ENCODE results near the gene RBBP5. TPM values are rescaled to one million over a fixed set of nuclear protein-coding genes. Genes with fewer than 3 reads are reported as not detected.

RBBP5 gene
- total RNA-seq, 4 donors from 2014 or later = 4.9 to 33.7 (median 24.7) TPM

DNA sequence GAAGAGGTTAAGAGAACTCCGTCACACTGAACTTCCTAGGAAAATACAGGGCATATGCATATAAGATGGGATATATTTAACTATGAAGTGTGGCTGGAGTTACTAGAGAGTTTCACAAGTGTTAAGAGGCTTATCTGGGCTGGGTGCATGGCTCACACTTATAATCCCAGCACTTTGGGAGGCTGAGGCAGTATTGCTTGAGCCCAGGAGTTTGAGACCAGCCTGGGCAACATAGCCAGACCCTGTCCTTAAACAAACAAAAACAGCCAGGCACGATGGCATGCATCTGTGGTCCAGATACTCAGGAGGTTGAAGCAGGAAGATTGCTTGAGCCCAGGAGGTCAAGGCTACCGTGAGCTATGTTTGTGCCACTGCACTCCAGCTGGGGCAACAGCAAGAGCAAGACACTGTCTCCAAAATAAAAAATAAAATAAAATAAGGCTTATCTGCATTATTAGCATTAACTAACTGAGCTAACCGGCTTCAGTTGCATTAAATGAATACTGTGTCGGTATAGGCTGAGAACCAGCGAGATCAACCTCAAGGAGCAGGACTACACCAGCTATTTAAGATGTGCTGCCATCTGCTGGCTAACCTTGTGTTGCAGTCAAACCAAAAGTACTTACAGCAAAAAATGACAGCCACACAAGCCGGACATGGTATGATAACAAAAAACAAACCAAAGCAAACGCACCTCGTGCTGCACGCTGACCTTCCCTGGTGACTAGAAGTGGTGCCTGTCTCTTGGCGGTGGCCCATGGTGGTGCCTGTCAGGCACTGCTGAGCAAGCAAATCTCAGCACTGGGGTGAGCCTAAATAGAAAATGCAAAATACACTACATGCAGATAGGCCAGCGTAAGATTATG is 19.7 kb upstream of the RBBP5 start:
- peak overlapping the region in 1 of 2 donors; percentile 25 for H3K27ac ChIP-seq
- no peaks in the 10 kb centered on the region for H3K36me3 ChIP-seq
- intact Hi-C loops (cut with DNase I; ENCODE audit: low total_unique reads) = no loop called here
- DNase-seq = peak; percentile 61 to 77
- no peaks in the 10 kb centered on the region for H3K4me1 ChIP-seq
- no peaks in the 10 kb centered on the region for H3K27me3 ChIP-seq
- TF ChIP-seq POLR2A (IDR thresholded peaks at IDR 0.05) = no peak
- TF ChIP-seq, protein P1, sequence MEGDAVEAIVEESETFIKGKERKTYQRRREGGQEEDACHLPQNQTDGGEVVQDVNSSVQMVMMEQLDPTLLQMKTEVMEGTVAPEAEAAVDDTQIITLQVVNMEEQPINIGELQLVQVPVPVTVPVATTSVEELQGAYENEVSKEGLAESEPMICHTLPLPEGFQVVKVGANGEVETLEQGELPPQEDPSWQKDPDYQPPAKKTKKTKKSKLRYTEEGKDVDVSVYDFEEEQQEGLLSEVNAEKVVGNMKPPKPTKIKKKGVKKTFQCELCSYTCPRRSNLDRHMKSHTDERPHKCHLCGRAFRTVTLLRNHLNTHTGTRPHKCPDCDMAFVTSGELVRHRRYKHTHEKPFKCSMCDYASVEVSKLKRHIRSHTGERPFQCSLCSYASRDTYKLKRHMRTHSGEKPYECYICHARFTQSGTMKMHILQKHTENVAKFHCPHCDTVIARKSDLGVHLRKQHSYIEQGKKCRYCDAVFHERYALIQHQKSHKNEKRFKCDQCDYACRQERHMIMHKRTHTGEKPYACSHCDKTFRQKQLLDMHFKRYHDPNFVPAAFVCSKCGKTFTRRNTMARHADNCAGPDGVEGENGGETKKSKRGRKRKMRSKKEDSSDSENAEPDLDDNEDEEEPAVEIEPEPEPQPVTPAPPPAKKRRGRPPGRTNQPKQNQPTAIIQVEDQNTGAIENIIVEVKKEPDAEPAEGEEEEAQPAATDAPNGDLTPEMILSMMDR (IDR thresholded peaks at IDR 0.05) = peak; percentile 66 to 75 (median 72)
- no peak overlapping the region for H3K4me3 ChIP-seq
- H3K9me3 ChIP-seq = no peaks in the 10 kb centered on the region

DNA sequence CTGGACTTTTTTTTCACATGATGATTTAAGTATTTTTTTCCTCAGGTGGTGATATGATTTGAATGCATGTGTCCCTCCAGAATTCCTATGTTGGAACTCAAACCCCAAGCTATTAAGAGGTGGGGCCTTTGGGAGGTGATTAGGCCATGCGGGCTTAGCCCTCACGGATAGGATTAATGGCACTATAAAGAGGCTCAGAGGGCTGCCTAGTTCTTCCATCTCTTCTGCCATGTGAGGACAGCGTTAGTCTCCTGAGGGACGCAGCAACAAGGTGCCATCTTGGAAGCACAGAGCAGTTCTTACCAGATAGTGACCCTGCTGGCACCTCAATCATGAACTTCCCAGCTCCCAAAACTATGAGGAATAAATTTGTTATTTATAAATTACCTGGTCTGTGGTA is 18.3 kb upstream of the RBBP5 start:
- TF ChIP-seq, protein P1 (IDR thresholded peaks at IDR 0.05) = no peak
- no peak for TF ChIP-seq POLR2A (IDR thresholded peaks at IDR 0.05)
- Histone ChIP-seq H3K36me3 (no peaks in the 10 kb centered on the region), H3K27ac (no peak overlapping the region), H3K27me3 (no peaks in the 10 kb centered on the region), H3K9me3 (no peaks in the 10 kb centered on the region), H3K4me3 (no peak overlapping the region), H3K4me1 (no peaks in the 10 kb centered on the region)
- DNase-seq = no peak
- intact Hi-C loops (cut with DNase I; ENCODE audit: low total_unique reads) = no loop called here

DNA sequence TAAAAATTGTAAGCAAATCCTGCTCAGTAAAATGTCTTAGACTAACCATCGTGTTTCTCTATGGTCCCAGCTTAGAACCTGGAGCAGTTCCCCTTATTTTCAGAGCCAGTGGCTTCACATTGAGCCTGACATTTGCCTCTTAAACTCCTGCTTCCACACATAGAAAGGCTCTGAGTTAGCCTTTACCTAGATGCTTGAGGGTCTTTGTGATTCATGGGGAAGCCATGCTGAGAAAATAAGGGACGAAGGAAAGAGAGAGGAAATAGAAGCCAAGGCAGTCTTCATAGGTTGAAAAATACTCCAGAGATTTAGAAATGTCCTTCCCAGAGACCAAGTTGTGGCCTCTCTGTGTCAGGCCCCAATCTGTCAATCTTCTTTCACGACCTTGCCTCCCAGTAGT is 16.1 kb upstream of the RBBP5 start:
- intact Hi-C loops (cut with DNase I; ENCODE audit: low total_unique reads) = no loop called here

DNA sequence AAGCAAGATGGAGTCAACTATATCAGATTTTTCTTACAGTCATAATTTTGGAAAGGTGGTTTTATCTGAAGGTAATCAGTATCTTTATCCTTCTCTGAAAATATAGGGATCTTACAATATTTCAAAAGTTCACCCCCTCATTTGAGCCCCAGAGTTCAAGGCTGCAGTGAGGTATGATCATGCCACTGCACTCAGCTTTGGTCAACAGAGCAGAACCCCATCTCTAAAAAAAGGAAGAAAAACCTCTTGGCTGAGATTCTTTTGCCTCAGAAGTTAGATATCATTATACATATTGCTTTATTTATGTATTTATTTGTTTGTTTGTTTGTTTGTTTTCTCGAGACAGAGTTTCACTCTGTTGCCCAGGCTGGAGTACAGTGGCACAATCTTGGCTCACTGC is 11.5 kb upstream of the RBBP5 start:
- no peaks in the 10 kb centered on the region for H3K36me3 ChIP-seq
- no peaks in the 10 kb centered on the region for H3K9me3 ChIP-seq
- H3K27me3 ChIP-seq = no peaks in the 10 kb centered on the region
- DNase-seq = no peak
- H3K4me3 ChIP-seq = no peak overlapping the region
- intact Hi-C loops (cut with DNase I; ENCODE audit: low total_unique reads) = no loop called here
- TF ChIP-seq, protein P1 (IDR thresholded peaks at IDR 0.05) = no peak
- no peak for TF ChIP-seq POLR2A (IDR thresholded peaks at IDR 0.05)
- no peaks in the 10 kb centered on the region for H3K4me1 ChIP-seq
- H3K27ac ChIP-seq = no peak overlapping the region

More for the DNA sequence above, 16.1 kb upstream of the RBBP5 start:
- H3K36me3 ChIP-seq = no peaks in the 10 kb centered on the region
- no peak for DNase-seq
- H3K27me3 ChIP-seq = no peaks in the 10 kb centered on the region
- H3K9me3 ChIP-seq = no peaks in the 10 kb centered on the region
- H3K4me1 ChIP-seq = no peaks in the 10 kb centered on the region
- H3K27ac ChIP-seq = no peak overlapping the region
- no peak for TF ChIP-seq POLR2A (IDR thresholded peaks at IDR 0.05)
- TF ChIP-seq, protein P1 (IDR thresholded peaks at IDR 0.05) = no peak
- H3K4me3 ChIP-seq = no peak overlapping the region

DNA sequence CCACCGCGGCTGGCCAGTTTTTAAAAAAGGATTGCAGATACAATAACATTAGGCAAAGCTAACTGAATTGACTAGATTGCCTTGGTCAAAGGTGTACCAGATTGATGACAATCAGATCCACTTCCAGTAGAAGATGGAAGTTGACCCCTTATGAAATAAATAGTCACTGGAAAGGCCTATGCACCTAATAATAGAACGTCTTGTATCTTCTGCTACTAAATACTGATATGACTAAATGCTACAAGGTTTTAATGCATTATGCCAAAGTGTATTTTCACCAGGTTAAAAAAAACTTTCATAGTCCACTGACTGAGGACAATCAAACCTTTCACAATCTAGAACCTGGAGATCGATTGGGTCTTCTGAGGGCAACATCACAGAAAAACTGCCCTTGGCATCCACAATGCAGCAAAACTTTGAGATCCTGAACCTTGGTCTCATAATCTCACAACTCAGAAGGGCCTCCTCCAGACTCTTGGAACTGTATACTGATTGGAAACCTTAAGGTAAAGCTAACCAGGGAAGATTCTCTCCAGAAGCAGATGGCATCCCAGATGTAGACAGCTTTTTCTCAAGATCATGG is 7.8 kb upstream of the RBBP5 start:
- no peak for DNase-seq
- Histone ChIP-seq H3K9me3 (no peaks in the 10 kb centered on the region), H3K4me3 (no peak overlapping the region), H3K27ac (no peak overlapping the region), H3K36me3 (no peaks in the 10 kb centered on the region), H3K4me1 (no peaks in the 10 kb centered on the region), H3K27me3 (no peaks in the 10 kb centered on the region)
- intact Hi-C loops (cut with DNase I; ENCODE audit: low total_unique reads) = no loop called here
- TF ChIP-seq, protein P1 (IDR thresholded peaks at IDR 0.05) = no peak
- no peak for TF ChIP-seq POLR2A (IDR thresholded peaks at IDR 0.05)

Measured in uterus (tissue), 4 donors.